Neural crest cell (in vitro differentiated cells): Measurements from ENCODE around the gene SYTL3. TPM values are rescaled to one million over a fixed set of nuclear protein-coding genes. Genes with fewer than 3 reads are reported as not detected.

Source experiments
- DNase-seq: peaks from one replicate; pipeline ENCODE4 v3.0.0; 2021; ENCODE audit warnings: low read depth, mixed read lengths, low spot score
- H3K27ac Mint-ChIP-seq: one replicate; pipeline ENCODE4 v1.8.0; 2021; ENCODE audit warnings: mild to moderate bottlenecking, mixed read lengths; ENCODE audit not compliant: unreplicated experiment
- H3K27me3 Mint-ChIP-seq: 2 replicates; pipeline ENCODE4 v1.8.0; 2021; ENCODE audit warnings: low read depth, mild to moderate bottlenecking, mixed read lengths
- H3K36me3 Mint-ChIP-seq: 2 replicates; pipeline ENCODE4 v1.8.0; 2021; ENCODE audit warnings: low read depth, mild to moderate bottlenecking, mixed read lengths
- H3K4me1 Mint-ChIP-seq: 2 replicates; pipeline ENCODE4 v1.8.0; 2021; ENCODE audit warnings: mixed read lengths
- H3K4me3 Mint-ChIP-seq: one replicate; pipeline ENCODE4 v1.8.0; 2021; ENCODE audit warnings: mild to moderate bottlenecking, mixed read lengths
- H3K9me3 Mint-ChIP-seq: 2 replicates; pipeline ENCODE4 v1.8.0; 2021; ENCODE audit warnings: mixed read lengths
- CTCF ChIP-seq: fragments of 200-600 bp; sonication (generic); conservative IDR thresholded peaks from 2 replicates; pipeline ENCODE4 v1.5.0; 2021; ENCODE audit warnings: antibody characterized with exemption, mild to moderate bottlenecking
- total RNA-seq: library from RNA; stranded (reverse); gene quantifications from 2 replicates; pipeline ENCODE4 v1.2.1, GENCODE V29; 2021

The SYTL3 gene
- total RNA-seq, 1 donor from 2014 or later, result 0.28 TPM

- no peaks in the 10 kb centered on the region for H3K4me1 Mint-ChIP-seq
- H3K36me3 Mint-ChIP-seq, result no peaks in the 10 kb centered on the region
- no peak for TF ChIP-seq CTCF
- H3K9me3 Mint-ChIP-seq, result peaks cover 7% of the 10 kb centered on the region
- no peak overlapping the region for H3K4me3 Mint-ChIP-seq
- no peak for DNase-seq
- no peaks in the 10 kb centered on the region for H3K27me3 Mint-ChIP-seq
- H3K27ac Mint-ChIP-seq, result no peak overlapping the region
Measured at GRCh38 chr6:158729906-158730540, 80.2 kb downstream of the SYTL3 start.

GRCh38 chr6:158730541-158730907 lies 80.7 kb downstream of the SYTL3 start:
- Mint-ChIP-seq H3K27me3 (no peaks in the 10 kb centered on the region), H3K9me3 (peaks cover 7% of the 10 kb centered on the region), H3K4me3 (no peak overlapping the region), H3K4me1 (no peaks in the 10 kb centered on the region), H3K36me3 (no peaks in the 10 kb centered on the region), H3K27ac (no peak overlapping the region)
- no peak for TF ChIP-seq CTCF
- no peak for DNase-seq

- Mint-ChIP-seq H3K36me3 (no peaks in the 10 kb centered on the region), H3K4me1 (no peaks in the 10 kb centered on the region), H3K4me3 (no peak overlapping the region), H3K9me3 (peaks cover 9% of the 10 kb centered on the region), H3K27ac (no peak overlapping the region), H3K27me3 (no peaks in the 10 kb centered on the region)
- TF ChIP-seq CTCF, result no peak
- DNase-seq, result no peak
Measured at GRCh38 chr6:158735009-158735408, 85.2 kb downstream of the SYTL3 start.

- Mint-ChIP-seq H3K4me1 (no peaks in the 10 kb centered on the region), H3K4me3 (no peak overlapping the region), H3K27ac (no peak overlapping the region), H3K27me3 (no peaks in the 10 kb centered on the region), H3K9me3 (peaks cover 8% of the 10 kb centered on the region), H3K36me3 (no peaks in the 10 kb centered on the region)
- TF ChIP-seq CTCF, result no peak
- no peak for DNase-seq
Measured at GRCh38 chr6:158737082-158737709, 87.3 kb downstream of the SYTL3 start.

GRCh38 chr6:158737710-158738615 lies 88.1 kb downstream of the SYTL3 start:
- no peaks in the 10 kb centered on the region for H3K36me3 Mint-ChIP-seq
- no peak for TF ChIP-seq CTCF
- DNase-seq, result no peak
- H3K27ac Mint-ChIP-seq, result no peak overlapping the region
- no peak overlapping the region for H3K4me3 Mint-ChIP-seq
- no peaks in the 10 kb centered on the region for H3K27me3 Mint-ChIP-seq
- no peaks in the 10 kb centered on the region for H3K4me1 Mint-ChIP-seq
- H3K9me3 Mint-ChIP-seq, result peaks cover 7% of the 10 kb centered on the region
